Measurements from ENCODE around the gene DNM2. TPM values are rescaled to one million over a fixed set of nuclear protein-coding genes. Genes with fewer than 3 reads are reported as not detected.

The DNM2 gene
- total and polyA plus RNA-seq, 9 of the 15 experiments (the other 6 are each of a cell fraction or from before 2014, with no cell fraction given) = 2.2 to 161 (median 72.6) TPM

DNA sequence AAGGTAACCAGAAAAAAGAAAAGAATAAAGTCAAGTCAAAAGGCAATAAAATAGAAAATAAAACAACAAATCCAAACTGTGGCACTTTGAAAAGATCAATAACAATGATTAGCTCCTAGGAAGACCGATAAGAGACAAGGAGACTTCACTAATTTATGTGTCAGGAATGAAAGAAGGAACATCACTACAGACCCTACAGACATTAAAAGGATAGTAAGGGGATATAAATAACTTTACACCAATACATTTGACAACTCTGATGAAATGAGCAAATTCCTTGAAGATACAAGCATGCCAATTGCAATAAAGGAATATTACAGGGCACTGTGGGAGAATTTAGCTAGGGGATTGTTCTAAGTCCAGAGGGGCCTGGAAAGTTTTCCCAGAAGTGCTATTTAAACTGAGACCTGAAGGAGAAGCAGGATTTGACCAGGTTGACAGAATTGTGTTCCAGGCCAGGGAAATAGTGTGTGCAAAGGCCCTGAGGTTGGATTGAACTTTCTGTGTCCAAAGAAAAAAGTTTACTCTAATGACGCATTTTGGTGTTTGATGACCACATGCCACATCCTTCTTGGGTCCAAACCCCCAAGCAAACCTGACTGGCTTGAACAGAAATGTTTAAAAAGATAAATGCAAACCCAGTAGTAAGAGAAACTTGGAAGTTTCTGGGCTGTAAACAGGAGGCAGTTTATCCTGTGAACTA, 128.8 kb downstream of the DNM2 start:
- Histone ChIP-seq H3K4me2 (ENCODE audit: insufficient read depth, low read length) (no peak overlapping the region), H3K4me3 (no peak overlapping the region), H3K36me3 (ENCODE audit: control insufficient read depth, insufficient read depth, low read length) (no peaks in the 10 kb centered on the region), H2AFZ (ENCODE audit: low read depth, low read length) (no peak overlapping the region), H3K79me2 (ENCODE audit: control insufficient read depth, insufficient read depth, low read length) (no peaks in the 10 kb centered on the region), H4K20me1 (replicated peaks; ENCODE audit: control insufficient read depth, insufficient read depth, low read length) (no peaks in the 10 kb centered on the region), H3K9me3 (replicated peaks; ENCODE audit: control insufficient read depth, insufficient read depth, low read depth, low read length) (no peaks in the 10 kb centered on the region), H3K27ac (ENCODE audit: extremely low read depth, low read depth, low read length) (no peak overlapping the region), H3K27me3 (ENCODE audit: control insufficient read depth in 2 of 2, insufficient read depth in 2 of 2, low read length in 2 of 2) (no peaks in the 10 kb centered on the region), H3K4me1 (replicated peaks in 1 of 2; ENCODE audit: control insufficient read depth in 2 of 2, insufficient read depth in 2 of 2, low read length in 2 of 2) (peaks cover 7 to 14% of the 10 kb centered on the region in 2 experiments; a peak in 4 of 5 replicates), H3K9me1 (ENCODE audit: control insufficient read depth, insufficient read depth, low read length) (no peaks in the 10 kb centered on the region), H3K9ac (ENCODE audit: insufficient read depth in 1 of 2, low read depth in 2 of 2, low read length in 2 of 2) (no peak overlapping the region)
- DNase-seq (ENCODE audit: extremely low read depth in 1 of 4, low spot score in 3 of 4) (peak in 1 of 4 experiments; percentile 2), ATAC-seq (no peak), FAIRE-seq (no peak)
- ChIA-PET CTCF (ENCODE audit: low intra/inter-chr PET ratio) (no interaction called here), POLR2A (interaction anchor here (0.6 to 0.9 kb wide), 2 partner anchors 12 to 15 kb away, joined by 3 read pairs; no protein-coding TSS in a partner anchor)
- no TSS peak for BruUV-seq (replicated peaks)
- intact Hi-C loops (cut with micrococcal nuclease) = no loop called here
- 29% methylated on average over 2 of the region's 2 CpGs for WGBS (ENCODE audit: insufficient coverage, low coverage, missing lambda C conversion rate)
- TF ChIP-seq KDM1A (IDR thresholded peaks at IDR 0.05) (0 out of 4 replicates have a peak, but pooled peaks of 1 of the 2 experiments have one; percentile 15), ZNF239 (CRISPR knock-in tag; IDR thresholded peaks at IDR 0.05) (no peak), RBM25 (IDR thresholded peaks at IDR 0.05; ENCODE audit: low read depth, low read length, severe bottlenecking) (peak; percentile 97), BCOR (IDR thresholded peaks at IDR 0.05) (peak; percentile 59)
- in situ Hi-C loops (cut with MboI) = no loop called here

DNA sequence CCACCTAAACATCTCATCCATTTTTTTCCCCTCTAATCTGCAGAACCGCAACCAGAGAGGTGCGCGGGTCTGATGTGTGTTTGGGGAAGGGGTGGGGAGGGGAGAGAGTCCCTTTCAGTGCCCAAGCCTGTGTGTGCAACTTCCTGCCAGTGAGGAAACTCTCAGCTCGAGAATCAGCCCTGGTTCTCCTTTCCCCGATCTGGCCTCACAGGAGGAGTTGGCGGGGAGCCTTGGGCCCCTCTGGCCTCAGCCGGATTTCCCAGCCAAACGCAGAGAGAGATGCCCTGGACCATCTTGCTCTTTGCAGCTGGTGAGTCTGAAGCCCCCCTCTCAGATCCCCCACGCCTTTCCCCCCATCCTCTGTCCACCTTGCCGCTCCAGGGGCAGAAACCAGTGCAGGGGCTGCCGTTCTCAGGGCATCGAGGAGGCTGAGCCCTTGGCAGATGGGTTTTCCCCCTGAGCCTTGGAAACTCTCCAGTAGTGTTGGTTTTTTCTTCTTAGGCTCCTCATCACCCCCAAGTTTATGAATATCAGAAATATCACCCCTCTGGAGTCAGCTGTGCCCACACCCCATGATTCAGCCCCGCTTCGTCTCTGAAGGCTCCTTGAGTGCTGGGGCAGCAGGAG, 130.5 kb downstream of the DNM2 start, which contains the start of gene C19orf38:
Gene C19orf38 (plus strand): TSS at position 186 of the 627 bp plus-strand sequence. CDS start 94 bp downstream, at position 280.
- no peak for FAIRE-seq
- TF ChIP-seq, protein P1, sequence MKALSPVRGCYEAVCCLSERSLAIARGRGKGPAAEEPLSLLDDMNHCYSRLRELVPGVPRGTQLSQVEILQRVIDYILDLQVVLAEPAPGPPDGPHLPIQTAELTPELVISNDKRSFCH (CRISPR knock-in tag; IDR thresholded peaks at IDR 0.05) = no peak
- TF ChIP-seq, protein P1 (tag; IDR thresholded peaks at IDR 0.05) = no peak
- no peak for TF ChIP-seq CSDE1 (IDR thresholded peaks at IDR 0.05)
- TF ChIP-seq, protein P2, sequence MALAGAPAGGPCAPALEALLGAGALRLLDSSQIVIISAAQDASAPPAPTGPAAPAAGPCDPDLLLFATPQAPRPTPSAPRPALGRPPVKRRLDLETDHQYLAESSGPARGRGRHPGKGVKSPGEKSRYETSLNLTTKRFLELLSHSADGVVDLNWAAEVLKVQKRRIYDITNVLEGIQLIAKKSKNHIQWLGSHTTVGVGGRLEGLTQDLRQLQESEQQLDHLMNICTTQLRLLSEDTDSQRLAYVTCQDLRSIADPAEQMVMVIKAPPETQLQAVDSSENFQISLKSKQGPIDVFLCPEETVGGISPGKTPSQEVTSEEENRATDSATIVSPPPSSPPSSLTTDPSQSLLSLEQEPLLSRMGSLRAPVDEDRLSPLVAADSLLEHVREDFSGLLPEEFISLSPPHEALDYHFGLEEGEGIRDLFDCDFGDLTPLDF (CRISPR knock-in tag; IDR thresholded peaks at IDR 0.05) = no peak
- no peak for TF ChIP-seq KAT7 (CRISPR knock-in tag; IDR thresholded peaks at IDR 0.05; ENCODE audit: borderline replicate concordance)
- no peak for TF ChIP-seq ZNF197 (CRISPR knock-in tag; IDR thresholded peaks at IDR 0.05; ENCODE audit: low read depth)
- TF ChIP-seq PHF8 (IDR thresholded peaks at IDR 0.05; ENCODE audit: borderline replicate concordance, low read length) = no peak
- no peak for TF ChIP-seq XRCC4 (IDR thresholded peaks at IDR 0.05; ENCODE audit: extremely low read depth, insufficient read depth, insufficient read length)
- no peak for TF ChIP-seq PTRF (tag; IDR thresholded peaks at IDR 0.05)
- no peak for TF ChIP-seq RCOR1 (IDR thresholded peaks at IDR 0.05; ENCODE audit: borderline replicate concordance in 1 of 2, low read depth in 2 of 2, low read length in 2 of 2)

More for the DNA sequence above, 130.5 kb downstream of the DNM2 start, which contains the start of gene C19orf38:
- intact Hi-C loops (cut with micrococcal nuclease) (no loop called here), in situ Hi-C loops (cut with MboI) (no loop called here)
- ChIA-PET CTCF (ENCODE audit: low intra/inter-chr PET ratio) (no interaction called here), POLR2A (interaction anchor here (1.0 kb wide), 1 partner anchor 12 kb away, joined by 3 read pairs; the partner anchor contains the start of gene TMED1)
- no peak within 1 kb of the TSS for H3K27ac ChIP-seq (ENCODE audit: extremely low read depth, low read depth, low read length)
- peak in 1 of 4 experiments; percentile 6 for DNase-seq (ENCODE audit: extremely low read depth in 1 of 4, low spot score in 3 of 4)
- H4K20me1 ChIP-seq (replicated peaks; ENCODE audit: control insufficient read depth, insufficient read depth, low read length) = no peaks in the 10 kb centered on the region
- no peaks in the 10 kb centered on the region for H3K9me1 ChIP-seq (ENCODE audit: control insufficient read depth, insufficient read depth, low read length)
- 49% methylated on average over 8 of the region's 14 CpGs for WGBS (ENCODE audit: insufficient coverage, low coverage, missing lambda C conversion rate)
- no peaks in the 10 kb centered on the region for H3K36me3 ChIP-seq (ENCODE audit: control insufficient read depth, insufficient read depth, low read length)
- BruUV-seq (replicated peaks) = no TSS peak
- peaks cover under 1 to 11% of the 10 kb centered on the region in 2 experiments; a peak in 4 of 5 replicates for H3K4me1 ChIP-seq (replicated peaks in 1 of 2; ENCODE audit: control insufficient read depth in 2 of 2, insufficient read depth in 2 of 2, low read length in 2 of 2)
- no peaks in the 10 kb centered on the region for H3K9me3 ChIP-seq (replicated peaks; ENCODE audit: control insufficient read depth, insufficient read depth, low read depth, low read length)
- H3K4me2 ChIP-seq (ENCODE audit: insufficient read depth, low read length) = no peak within 1 kb of the TSS
- no peak for ATAC-seq
- H3K27me3 ChIP-seq (ENCODE audit: control insufficient read depth in 2 of 2, insufficient read depth in 2 of 2, low read length in 2 of 2) = no peaks in the 10 kb centered on the region
- no peak within 1 kb of the TSS for H2AFZ ChIP-seq (ENCODE audit: low read depth, low read length)
- no peak within 1 kb of the TSS for H3K4me3 ChIP-seq
- H3K79me2 ChIP-seq (ENCODE audit: control insufficient read depth, insufficient read depth, low read length) = no peaks in the 10 kb centered on the region
- H3K9ac ChIP-seq (ENCODE audit: insufficient read depth in 1 of 2, low read depth in 2 of 2, low read length in 2 of 2) = peak within 1 kb of the TSS in 1 of 2 experiments; percentile 81; a peak in 2 of 4 replicates
